OCI-LY7 (cell line): Measurements from ENCODE around the gene BANF1. TPM values are rescaled to one million over a fixed set of nuclear protein-coding genes. Genes with fewer than 3 reads are reported as not detected.

ENCODE experiments used
- BruUV-seq: library from RNA; stranded (reverse); fragments of 400-500 nt; replicated peaks from 2 replicates; lab custom pipeline; 2021; lab: Mats Ljungman, UMichigan
- CTCF ChIA-PET: fragments of 300-600 bp; sonication (Branson Sonifier 250); formaldehyde crosslinking; loops from one replicate; lab custom pipeline; 2022; ENCODE audit warnings: antibody characterized with exemption; ENCODE audit not compliant: unreplicated experiment; lab: Charles Lee
- POLR2A ChIA-PET: fragments of 300-600 bp; sonication (Branson Sonifier 250); formaldehyde crosslinking; loops from one replicate; lab custom pipeline; 2022; ENCODE audit warnings: antibody characterized with exemption; lab: Charles Lee
- DNase-seq: peaks from one replicate; pipeline ENCODE4 v3.0.0-alpha.2; 2015; ENCODE audit warnings: low spot score
- H2AFZ ChIP-seq: fragments of 200-600 bp; sonication (generic), shearing (Covaris generic); 2 replicates; pipeline ENCODE4 v1.6.1; 2014; ENCODE audit warnings: mild to moderate bottlenecking, antibody characterized with exemption, low read length, moderate library complexity
- H3K27ac ChIP-seq: fragments of 200-600 bp; sonication (generic); 2 replicates; pipeline ENCODE4 v1.5.1; 2014; ENCODE audit warnings: mixed run types, low read depth, mild to moderate bottlenecking, moderate library complexity, low read length, inconsistent platforms; ENCODE audit not compliant: poor library complexity, severe bottlenecking
- H3K36me3 ChIP-seq: fragments of 200-600 bp; sonication (generic); 2 replicates; pipeline ENCODE4 v1.6.1; 2014; ENCODE audit warnings: mild to moderate bottlenecking, antibody characterized with exemption, low read length, moderate library complexity, mixed read lengths; ENCODE audit not compliant: insufficient read depth
- H3K4me1 ChIP-seq: fragments of 200-600 bp; sonication (generic); 2 replicates; pipeline ENCODE4 v1.5.1; 2014; ENCODE audit warnings: mild to moderate bottlenecking, low read length; ENCODE audit not compliant: insufficient read depth, poor library complexity, severe bottlenecking
- H3K4me2 ChIP-seq: fragments of 200-600 bp; sonication (generic); 2 replicates; pipeline ENCODE4 v1.6.1; 2014; ENCODE audit warnings: mild to moderate bottlenecking, low read length
- H3K4me3 ChIP-seq: fragments of 200-600 bp; sonication (generic); 2 replicates; pipeline ENCODE4 v1.5.1; 2014; ENCODE audit warnings: mild to moderate bottlenecking, low read depth, low read length; ENCODE audit not compliant: poor library complexity, severe bottlenecking
- H3K79me2 ChIP-seq: fragments of 200-600 bp; sonication (generic); 2 replicates; pipeline ENCODE4 v1.6.1; 2016; ENCODE audit warnings: low read depth, mild to moderate bottlenecking, low read length, moderate library complexity, mixed read lengths; ENCODE audit not compliant: insufficient read depth
- H3K9me2 ChIP-seq: fragments of 200-600 bp; sonication (generic); 2 replicates; pipeline ENCODE4 v1.6.1; 2016; ENCODE audit warnings: mild to moderate bottlenecking, low read length, mixed read lengths; ENCODE audit not compliant: insufficient read depth
- H3K9me3 ChIP-seq: fragments of 200-600 bp; sonication (generic); 2 replicates; pipeline ENCODE4 v1.6.1; 2014; ENCODE audit warnings: mild to moderate bottlenecking, mixed run types, low read length, mixed read lengths
- H4K20me1 ChIP-seq: fragments of 200-600 bp; sonication (generic); 2 replicates; pipeline ENCODE4 v1.6.1; 2014; ENCODE audit warnings: mild to moderate bottlenecking, antibody characterized with exemption, low read length, moderate library complexity, mixed read lengths; ENCODE audit not compliant: insufficient read depth
- EZH2phosphoT487 ChIP-seq: fragments of 200-600 bp; sonication (generic); IDR thresholded peaks from 2 replicates; pipeline ENCODE4 v1.6.1; 2018; ENCODE audit warnings: low read depth, borderline replicate concordance, mild to moderate bottlenecking, mixed run types, antibody characterized with exemption, low read length, moderate library complexity, mixed read lengths
- intact Hi-C: fragments of 100-400 bp; cut with micrococcal nuclease; formaldehyde crosslinking; loops from one replicate; pipeline ENCODE4 v1.10.0; 2022; ENCODE audit not compliant: unreplicated experiment
- total RNA-seq, 2 experiments: library from RNA; depleted of rRNA in 1 of 2; stranded (reverse); fragments of >200 nt in 1 of 2; shearing (Covaris generic) in 1 of 2; gene quantifications; 2 replicates each; pipeline ENCODE4 v1.2.3, GENCODE V29; 2014 to 2022
- TF ChIP-seq, protein P1 (sequence below): fragments of 200-600 bp; sonication (generic); conservative IDR thresholded peaks from 2 replicates; pipeline ENCODE4 v1.5.1; 2014; ENCODE audit warnings: mild to moderate bottlenecking, antibody characterized with exemption, low read length, moderate library complexity, mixed read lengths

BANF1 gene
- total RNA-seq, 2 experiments from 2014 or later, result 82.2 to 317 TPM

DNA sequence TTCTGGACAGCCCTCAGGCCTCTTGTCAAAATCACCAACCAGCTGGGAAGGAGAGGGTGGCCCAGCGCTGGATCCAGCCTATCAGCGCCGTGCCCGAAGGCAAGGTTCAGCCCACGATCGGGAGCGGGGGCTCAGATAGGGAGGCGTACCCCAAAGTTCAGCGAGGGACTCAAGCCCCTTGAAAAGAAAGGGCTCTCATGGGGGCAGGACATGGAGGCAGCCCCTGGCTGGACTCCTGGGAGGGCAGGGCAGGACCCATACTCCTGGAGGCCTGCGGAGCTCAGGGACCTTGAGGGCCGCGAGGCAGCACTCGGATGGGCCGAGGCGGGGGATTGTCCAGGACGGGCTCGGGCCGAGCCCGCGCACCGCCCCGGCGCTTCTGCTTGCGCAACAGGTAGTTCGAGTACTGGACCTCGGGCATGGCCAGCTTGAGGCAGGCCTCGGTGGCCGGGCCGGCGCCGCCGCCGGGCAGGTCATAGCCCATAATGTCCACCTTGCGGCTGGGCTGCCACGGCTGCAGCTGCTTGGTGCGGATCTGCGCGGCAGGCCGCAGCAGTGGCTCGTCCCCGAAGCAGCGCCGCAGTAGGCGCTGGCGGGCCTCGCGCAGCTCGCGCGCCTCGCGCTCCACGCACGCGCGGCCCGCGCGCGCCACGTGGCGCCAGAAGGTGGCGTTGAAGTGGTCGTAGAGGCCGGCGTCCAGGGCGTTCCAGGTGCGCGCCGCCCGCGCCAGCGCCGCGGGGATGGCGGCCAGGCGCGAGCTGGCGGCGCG is 40.1 kb downstream of the BANF1 start:
- Histone ChIP-seq H3K9me2 (no peaks in the 10 kb centered on the region), H3K9me3 (no peaks in the 10 kb centered on the region), H2AFZ (no peak overlapping the region), H4K20me1 (no peaks in the 10 kb centered on the region), H3K27ac (no peak overlapping the region), H3K4me1 (peaks cover 15% of the 10 kb centered on the region), H3K4me3 (no peak overlapping the region), H3K79me2 (no peaks in the 10 kb centered on the region), H3K4me2 (no peak overlapping the region), H3K36me3 (no peaks in the 10 kb centered on the region)
- no TSS peak for BruUV-seq
- intact Hi-C loops, result no loop called here
- ChIA-PET CTCF (interaction anchor here (0.5 kb wide), 1 partner anchor 9 kb away, joined by 4 read pairs; no protein-coding TSS in a partner anchor), POLR2A (no interaction called here)
- no peak for DNase-seq
- TF ChIP-seq, protein P1, sequence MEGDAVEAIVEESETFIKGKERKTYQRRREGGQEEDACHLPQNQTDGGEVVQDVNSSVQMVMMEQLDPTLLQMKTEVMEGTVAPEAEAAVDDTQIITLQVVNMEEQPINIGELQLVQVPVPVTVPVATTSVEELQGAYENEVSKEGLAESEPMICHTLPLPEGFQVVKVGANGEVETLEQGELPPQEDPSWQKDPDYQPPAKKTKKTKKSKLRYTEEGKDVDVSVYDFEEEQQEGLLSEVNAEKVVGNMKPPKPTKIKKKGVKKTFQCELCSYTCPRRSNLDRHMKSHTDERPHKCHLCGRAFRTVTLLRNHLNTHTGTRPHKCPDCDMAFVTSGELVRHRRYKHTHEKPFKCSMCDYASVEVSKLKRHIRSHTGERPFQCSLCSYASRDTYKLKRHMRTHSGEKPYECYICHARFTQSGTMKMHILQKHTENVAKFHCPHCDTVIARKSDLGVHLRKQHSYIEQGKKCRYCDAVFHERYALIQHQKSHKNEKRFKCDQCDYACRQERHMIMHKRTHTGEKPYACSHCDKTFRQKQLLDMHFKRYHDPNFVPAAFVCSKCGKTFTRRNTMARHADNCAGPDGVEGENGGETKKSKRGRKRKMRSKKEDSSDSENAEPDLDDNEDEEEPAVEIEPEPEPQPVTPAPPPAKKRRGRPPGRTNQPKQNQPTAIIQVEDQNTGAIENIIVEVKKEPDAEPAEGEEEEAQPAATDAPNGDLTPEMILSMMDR, result no peak
- no peak for TF ChIP-seq EZH2phosphoT487

DNA sequence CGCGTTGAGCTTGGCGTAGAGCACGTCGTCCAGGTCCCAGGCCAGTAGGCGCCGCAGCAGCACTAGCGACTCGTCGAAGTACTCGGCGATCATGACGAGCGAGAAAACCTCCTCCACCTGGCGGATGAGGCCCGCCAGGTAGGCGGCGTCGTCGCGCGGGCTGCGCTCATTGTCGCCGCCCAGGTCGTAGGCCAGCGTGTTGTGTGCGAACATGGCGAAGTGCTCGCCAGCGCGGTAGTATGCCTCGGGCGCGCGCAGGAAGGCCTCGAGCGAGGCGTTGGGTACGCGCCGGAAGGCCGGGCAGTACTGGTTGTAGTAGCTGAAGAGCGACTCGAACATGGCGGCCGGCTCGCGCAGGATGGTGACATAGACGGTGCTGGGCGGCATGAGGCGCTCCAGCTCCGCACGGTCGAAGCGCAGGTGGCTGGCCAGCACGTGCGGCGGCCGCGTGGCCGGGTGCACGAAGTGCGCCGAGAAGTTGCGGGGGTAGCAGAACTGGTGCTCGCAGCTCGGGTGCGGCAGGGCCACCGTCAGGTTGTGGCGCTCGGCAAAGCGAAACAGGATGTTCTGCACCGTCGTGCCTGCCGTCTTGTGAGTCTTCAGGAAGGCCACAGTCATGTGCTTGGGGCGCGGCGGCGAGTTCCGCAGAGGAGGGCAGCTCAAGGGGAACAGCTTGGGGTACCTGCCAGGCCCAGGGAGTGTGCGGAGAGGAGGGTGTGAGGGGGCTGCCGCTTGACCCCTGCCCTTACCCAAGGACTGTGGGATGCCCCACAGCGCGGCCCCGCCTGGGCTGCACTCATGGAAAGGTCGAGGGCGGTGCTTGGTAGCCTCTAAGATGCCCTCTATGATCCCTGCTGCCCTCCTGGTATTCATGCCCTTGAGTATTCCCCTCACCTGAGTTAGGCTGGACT is 40.9 kb downstream of the BANF1 start:
- Histone ChIP-seq H3K4me2 (no peak overlapping the region), H3K4me3 (no peak overlapping the region), H3K79me2 (no peaks in the 10 kb centered on the region), H2AFZ (no peak overlapping the region), H3K9me2 (no peaks in the 10 kb centered on the region), H3K4me1 (peaks cover 15% of the 10 kb centered on the region), H3K9me3 (no peaks in the 10 kb centered on the region), H3K27ac (no peak overlapping the region), H3K36me3 (no peaks in the 10 kb centered on the region), H4K20me1 (no peaks in the 10 kb centered on the region)
- ChIA-PET CTCF (interaction anchor here (0.5 to 1.9 kb wide), 2 partner anchors 8 to 73 kb away, joined by 4 read pairs; no protein-coding TSS in a partner anchor), POLR2A (no interaction called here)
- DNase-seq, result no peak
- intact Hi-C loops, result no loop called here
- TF ChIP-seq EZH2phosphoT487, result no peak
- TF ChIP-seq, protein P1, result no peak
- no TSS peak for BruUV-seq
